Stimulated activated CD4-positive, alpha-beta T cell treated with anti-CD3 and anti-CD28 coated beads, Interleukin-4, amount 100 ng/mL, for 4 hours (primary cell): ENCODE data around the gene SREK1.

Experiments used
- DNase-seq, 2 experiments: peaks; one replicate each; pipeline ENCODE4 v3.0.0-alpha.2; 2020

The SREK1 gene

DNA sequence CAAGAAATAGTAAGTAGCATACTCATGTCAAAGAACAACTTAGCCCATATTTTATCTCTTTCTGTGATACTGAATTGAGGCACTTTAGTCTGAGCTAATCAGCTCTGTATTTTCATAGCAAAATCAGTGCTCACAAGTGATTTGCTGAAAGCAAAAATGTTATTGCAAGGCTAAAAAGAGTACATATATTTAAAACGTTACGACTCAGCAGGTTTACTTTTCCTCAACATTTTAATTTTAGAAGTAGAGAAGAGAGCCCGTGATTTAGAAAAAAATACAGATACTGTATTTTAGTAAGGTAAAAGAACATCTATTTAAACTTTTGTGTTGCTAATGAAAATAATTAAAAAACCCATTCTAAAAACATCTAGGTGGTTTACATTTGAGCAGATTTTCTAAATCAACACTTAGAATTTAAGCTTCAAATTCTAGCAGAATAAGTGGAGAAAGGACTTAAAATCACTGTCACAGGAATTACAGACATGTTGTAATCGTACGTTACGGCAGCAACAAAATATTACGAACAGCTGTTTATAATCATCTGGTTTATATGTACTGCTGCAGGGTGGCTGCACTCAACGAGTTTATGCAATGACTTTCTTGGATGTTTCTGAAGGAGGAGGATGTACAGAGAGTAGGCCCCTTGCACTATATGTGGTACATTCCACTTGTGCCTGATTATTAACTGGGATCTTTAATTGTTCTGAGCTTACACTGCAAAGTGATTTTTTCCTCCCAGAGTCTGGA, 20.1 kb downstream of the SREK1 start:
- DNase-seq = no peak

DNA sequence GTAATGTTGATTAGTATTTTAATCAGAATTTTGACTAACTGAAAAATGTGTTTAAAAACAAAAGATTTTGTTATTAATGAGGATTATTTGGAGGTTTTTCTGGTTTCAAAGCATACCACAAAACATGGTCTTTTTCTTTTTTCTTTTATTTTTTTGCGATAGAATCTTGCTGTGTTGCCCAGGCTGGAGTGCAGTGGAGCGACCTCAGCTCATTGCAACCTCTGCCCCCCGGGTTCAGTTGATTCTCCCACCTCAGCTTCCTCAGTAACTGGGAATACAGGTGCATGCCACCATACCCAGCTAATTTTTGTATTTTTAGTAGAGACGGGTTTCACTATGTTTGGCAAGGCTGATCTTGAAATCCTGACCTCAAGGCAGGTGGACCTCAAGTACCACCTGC, 24.1 kb downstream of the SREK1 start:
- DNase-seq = no peak

DNA sequence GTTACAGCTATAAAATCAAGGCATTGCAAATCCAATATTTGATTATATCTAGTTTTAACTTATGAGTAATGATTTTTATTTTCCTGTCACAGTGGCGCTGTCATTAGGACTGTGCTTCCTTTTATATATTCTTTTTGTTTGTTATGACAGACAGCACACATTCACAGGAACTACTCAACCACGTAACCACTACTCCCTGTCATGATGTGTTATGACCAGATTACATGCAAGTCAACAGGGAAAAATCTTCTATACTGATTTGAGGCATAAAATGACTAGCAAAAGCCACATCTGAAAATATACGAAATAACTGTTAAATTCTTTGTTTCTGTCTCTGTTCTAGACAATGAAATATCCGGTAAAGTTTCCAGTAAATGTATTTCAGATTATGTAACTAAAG, 25.4 kb downstream of the SREK1 start:
- DNase-seq = no peak

DNA sequence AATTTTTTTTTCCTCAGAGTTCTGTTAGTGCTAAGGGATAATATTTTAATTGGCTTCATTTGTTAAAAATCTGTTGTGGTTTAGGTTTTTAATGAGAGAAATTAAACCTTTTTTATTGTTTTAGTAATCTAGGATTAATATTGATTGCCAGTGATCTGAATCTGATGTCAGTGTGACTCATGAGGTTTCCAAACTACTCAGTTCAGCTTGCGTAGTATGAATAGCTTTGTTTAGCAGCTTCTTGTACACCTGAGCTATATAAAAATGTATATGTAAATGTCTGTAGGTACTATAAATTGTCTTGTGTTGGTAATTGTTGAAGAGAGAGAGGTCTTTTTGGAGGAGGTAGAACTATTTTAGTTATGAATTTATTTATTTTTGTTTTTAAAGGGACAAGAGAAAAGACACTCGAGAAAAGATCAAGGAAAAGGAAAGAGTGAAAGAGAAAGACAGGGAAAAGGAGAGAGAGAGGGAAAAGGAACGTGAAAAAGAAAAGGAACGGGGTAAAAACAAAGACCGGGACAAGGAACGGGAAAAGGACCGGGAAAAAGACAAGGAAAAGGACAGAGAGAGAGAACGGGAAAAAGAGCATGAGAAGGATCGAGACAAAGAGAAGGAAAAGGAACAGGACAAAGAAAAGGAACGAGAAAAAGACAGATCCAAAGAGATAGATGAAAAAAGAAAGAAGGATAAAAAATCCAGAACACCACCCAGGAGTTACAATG, 26.3 kb downstream of the SREK1 start:
- no peak for DNase-seq

DNA sequence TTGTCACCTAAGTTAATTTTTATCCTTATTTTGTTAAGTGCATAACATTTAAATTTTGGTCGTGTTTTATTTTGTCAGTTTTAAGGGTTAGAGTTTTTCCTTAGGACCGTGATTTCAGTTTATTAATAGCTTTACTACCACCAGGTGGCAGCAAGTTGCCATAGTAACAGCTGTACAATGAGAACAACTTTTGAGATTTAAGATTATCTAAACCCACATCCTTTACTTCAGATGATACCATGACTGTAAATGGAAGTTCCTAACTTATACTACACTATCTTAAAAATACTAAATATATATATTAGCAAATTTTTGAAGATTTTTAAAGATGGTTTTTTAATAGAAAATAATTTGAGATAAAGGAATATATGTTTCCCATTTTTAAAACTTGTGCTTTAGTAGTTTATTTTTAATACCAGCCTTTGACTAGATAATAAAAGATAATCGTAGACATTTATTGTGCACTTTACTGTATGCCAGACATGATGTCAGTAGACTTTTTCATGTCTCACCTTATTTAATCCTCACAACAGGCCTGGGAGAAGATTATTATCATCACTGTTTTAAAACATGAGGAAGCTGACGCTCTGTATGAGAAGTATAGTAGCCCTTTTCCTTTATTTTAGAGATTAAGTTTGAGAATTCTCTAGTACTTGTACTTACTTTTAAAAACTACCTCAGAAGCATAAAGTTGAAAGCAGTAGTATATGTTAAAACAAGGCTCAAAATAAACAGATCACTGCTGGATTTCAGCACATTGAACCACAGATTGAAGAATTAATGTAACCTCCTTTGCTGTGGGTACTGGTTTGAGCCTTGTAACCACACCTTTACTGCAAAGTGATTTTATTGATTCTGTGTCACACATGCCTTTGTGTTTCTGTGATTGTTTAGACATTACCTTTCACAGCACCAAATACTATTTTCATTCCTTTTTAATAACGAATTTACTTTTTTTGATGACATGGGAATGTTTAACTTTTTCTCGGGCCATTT, 27.5 kb downstream of the SREK1 start:
- peak in 1 of 2 experiments; percentile 41 for DNase-seq

DNA sequence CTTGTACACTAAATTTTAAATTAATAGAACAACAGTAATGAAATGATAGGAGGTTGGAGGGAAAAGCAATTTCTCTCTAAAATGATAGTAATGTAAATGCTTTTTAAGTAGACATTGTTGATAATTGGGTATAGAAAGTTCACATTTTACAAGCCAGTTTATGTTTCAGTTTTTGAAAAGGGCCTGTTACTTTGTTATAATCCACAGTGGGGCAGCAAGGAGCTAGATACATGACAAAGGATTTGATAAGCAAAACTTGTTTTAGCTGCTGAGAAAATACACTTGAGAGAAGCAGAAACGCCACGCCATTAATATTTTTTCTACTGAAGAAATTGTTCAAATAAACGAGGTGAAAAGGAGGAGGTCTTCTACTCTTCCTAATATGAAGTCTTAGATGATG, 30.2 kb downstream of the SREK1 start:
- no peak for DNase-seq

DNA sequence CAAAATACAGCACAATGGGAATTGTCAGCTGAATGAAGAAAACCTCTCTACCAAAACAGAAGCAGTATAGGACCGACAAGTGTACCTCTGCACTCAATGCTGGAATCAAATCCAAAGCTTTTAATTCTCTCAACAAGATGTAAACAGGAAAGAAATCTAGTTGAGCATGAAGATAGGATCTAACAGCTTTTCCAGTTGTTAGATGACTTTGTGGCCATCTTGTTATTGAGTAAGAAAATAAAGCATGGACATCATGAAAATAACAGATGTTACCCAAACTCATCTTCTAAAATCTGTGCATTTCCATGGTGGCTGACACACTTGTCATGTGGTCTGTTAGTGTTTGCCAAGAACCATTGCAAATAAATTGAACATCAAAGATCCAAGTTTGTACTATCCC, 34.7 kb downstream of the SREK1 start:
- DNase-seq = no peak

DNA sequence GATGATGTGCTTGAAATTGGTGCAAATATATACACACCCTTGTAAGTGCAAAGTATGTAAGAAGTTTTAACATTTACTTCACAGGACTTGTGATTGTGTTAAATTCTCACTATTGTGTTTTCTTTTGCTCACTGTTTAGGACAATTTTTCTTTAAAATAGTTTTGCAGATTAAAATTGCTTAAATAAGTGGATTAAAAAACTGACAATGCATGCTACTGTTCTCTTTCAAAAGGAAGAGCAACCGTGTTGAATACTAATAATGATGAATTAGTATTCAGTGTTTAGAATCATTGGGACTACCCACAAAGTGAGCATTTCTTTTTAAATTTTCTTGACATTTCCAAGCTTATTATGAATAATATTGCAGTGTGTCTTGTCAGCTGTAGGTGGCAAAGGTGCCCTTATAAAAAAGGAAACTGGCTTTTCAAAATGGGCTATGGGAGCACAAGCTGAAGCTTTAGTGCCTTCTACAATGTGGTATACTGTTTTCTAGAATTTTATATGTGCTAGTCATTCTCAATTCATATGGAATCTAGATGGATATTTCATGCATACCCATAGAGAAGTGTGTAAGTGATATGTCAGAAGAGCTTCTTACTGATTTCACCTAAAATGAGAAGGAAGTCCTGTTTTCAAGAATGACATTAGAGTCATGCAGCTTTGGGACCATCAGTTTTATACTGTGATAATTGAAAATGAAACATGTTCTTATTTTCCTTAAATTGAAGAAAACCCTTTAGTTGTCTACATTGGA, 35.4 kb downstream of the SREK1 start:
- DNase-seq = no peak

DNA sequence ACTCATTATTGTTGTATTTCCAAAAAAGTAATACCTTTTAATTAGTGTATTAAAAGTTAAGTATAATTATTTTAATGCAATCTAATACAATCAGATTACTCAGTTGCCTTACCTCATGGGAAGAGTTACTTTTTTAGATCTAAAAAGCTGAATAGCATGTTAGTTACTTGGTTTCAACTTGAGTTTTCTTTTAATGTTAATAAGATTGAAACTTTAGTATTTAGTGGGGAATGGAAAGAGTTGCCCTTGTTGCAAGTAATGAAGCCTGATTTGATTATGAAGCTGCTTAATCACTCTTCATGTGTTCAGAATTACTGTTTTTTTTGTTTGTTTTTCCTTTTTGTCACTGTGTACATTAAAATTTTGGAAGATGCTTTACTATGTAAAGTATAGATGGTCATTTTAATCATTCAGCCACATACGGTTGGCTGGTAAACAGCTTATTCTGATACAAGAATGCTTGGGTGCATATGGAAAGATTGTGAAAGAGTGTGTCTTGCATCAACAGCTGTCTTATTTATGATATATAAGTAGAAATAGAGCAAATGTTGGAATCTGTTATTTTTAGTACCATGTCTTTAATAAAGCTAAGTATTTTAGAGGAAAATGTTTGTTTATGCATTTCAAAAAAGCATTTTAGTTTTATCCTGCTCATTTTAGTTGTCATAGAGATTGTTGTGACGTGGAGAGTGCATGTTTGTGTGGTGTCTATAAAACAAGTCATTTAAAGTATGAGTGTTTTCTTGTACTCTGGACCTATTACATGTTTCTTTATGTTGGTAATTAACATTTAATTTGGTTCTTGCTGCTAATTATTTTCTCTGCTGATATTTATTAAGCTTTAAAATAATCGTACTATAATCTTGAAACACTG, 36.4 kb downstream of the SREK1 start:
- DNase-seq = no peak

DNA sequence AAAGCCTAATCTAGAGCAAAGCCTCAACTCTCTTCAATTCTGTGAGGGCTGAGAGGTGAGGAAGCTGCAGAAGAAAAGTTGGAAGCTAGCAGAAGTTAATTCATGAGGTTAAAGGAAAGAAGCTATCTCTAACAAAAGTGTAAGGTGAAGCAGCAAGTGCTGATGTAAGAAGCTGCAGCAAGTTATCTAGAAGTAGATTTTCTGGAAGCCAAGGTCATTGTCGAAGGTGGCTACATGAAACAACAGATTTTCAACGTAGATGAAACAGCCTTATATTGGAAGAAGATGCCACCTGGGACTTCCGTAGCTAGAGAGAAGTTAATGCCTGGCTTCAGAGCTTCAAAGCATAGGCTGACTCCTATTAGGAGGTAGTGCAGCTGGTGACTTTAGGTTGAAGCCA, 42.0 kb downstream of the SREK1 start:
- DNase-seq = no peak

DNA sequence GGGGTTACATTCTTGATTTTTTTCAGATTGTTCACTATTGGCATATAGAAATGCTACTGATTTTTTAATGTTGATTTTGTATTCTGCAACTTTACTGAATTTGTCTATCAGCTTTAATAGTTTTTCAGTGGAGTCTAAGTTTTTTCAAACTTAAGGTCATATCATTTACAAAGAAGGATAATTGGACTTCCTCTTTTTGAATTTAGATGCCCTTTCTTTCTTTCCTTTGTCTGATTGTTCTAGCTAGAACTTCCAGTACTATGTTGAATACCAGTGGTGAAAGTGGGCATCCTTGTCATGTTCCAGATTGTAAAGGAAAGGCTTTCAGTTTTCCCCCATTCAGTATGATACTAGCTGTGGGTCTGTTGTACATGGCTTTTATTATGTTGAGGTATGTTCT, 49.3 kb downstream of the SREK1 start:
- no peak for DNase-seq

DNA sequence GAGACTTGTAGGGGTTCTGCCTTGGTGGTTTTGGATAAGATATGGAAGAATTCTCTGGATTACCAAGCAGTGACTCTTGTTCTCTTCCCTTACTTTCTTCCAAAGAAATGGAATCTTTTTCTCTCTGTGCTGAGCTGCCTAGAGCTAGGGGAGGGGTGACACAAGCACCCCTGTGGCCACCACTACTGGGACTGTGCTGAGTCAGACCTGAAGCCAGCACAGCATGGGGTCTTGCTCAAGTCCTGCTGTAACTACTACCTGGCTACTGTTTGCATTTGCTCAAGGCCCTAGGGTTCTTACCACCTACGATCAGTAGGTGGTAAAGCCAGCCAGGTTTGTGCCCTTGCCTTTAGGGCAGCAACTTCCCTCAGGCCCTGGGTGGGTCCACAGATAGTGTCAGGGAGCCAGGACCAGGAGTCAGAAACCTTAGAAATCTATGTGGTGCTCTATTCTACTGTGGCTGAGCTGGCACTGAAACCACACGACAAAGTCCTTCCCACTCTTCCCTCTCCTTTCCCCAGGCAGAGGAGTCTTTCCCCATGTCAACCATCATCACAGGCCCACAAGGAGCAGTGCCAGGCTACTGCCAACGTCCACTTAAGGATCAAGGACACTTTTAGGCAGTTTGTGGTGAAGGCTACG, 53.8 kb downstream of the SREK1 start:
- no peak for DNase-seq

DNA sequence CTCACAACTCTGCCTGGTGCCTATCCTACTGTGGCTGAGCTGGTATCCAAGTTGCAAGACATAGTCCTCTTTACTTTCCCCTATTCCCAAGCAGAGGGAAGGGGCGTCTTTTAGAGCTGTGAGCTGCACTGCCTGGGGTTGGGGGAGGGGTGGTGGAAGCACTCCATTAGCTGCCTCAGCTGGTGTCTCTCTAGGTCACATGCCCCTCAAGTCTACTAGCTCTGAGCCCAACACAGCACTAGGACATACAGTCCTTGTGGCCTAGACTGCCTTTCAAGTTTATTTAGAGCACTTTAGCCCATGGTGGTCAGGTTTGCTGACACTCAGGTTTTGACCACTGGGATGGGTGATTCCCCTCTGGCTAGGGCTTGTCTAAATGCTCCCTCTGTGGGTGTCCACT, 54.7 kb downstream of the SREK1 start:
- no peak for DNase-seq

DNA sequence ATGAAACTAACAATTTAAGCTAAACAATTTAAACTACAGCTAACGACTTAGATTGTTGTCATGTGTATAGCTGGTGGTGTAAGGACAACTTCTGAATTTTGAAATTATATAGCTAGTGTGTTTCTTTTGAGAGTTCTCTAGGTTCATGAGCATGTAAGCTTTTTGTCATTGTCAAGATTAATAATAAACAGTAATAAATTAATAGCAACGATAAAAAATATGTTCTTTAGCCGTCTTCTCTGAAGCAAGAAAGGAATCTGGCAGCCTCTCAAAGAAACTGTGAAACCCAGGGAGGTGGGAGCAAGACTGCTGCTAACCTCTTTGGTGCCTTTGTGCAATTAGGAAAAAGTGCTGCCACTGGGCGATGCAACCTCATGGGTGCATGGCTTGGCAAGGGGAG, 59.4 kb downstream of the SREK1 start:
- DNase-seq = no peak

DNA sequence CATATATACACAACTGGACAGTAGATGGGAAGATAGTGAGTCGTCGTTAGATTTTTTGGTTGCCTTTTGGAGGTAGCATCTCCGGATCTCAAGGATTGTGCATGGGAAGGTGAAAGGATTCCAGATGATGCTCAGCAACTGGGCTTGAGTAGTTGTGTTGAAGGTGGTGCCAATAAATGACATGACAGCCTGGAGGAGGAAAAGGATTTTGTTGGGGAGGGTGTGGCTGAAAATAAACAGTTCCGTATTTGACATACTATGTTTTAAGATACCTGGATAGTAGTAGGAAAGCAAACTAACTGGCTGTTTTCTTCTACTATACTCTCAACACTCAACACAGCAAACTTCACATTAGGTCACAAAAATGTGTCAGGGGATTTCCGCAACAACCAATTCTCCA, 62.4 kb downstream of the SREK1 start:
- DNase-seq = no peak

DNA sequence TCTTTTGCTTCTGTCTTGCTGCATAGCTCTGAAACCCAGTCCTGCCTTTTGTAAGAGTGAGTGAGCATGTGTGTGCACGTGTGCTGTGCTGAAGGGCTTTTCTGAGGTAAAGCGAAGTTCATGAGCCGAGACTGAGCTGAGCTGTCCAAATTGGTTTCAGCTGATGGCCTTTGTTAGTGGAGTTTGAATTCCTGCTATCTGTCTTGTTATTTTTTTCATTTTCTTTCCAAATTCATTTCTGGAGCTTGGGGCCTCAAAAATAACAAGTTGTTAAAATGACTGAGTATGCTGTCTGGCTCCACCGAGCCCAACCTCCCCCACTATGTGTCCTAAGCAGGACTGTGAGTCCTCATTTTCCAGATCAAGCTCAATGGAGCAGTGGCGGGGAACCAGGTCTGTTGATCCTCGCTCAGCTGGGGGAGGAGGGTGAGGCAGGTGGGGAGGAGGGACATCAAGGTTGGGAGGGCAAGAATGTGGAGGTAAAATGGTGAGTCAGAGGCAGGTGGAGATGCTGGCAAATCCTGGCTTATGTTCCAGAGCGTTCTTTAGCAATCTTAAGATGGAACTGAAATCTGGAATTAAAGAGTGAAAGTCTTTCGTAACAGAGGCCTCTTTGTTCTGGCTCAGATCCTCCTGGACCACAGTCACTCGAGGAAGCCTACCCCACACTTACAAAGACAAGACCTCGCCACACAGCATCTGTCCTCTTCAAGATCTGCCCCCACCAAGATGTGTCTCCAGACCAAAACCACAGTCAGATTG, 63.9 kb downstream of the SREK1 start:
- no peak for DNase-seq

DNA sequence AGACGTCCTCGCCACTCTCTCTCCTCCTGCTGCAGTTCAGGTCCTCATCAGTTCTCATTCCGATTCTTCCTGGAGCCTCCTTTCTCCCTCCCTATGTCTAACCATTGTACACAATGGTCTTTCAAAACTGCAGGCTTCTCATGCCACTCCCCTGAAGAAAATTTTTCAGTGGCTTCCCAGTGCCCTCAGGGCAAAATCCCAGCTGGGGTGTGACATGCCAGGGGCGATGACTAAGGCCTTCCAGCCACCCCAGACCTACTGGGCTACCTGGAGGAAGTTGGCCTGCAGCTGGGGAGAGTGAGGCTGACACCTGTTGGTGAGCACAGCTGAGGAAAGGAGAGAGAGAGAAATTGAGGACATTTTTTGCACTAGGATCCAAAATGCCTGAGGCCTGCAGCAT, 65.2 kb downstream of the SREK1 start:
- no peak for DNase-seq

DNA sequence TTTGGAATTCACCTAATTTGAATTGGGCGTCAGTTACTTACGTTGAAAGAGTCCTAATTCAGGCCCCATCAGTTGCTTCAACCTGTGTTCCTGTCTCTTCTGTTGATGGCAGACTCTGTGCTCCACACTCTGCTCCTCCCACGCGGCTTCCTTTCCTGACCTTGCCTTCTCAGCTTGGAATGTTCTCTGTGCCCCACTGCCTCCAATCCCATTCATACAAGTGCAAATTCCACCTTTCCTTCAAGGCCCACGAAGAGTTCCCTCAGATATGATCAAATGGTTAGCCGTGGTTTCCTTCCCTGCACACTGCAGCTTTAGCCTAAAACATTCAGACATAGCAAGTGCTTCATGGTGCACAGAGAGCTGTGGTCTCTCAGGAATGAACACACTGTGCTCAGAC, 65.7 kb downstream of the SREK1 start:
- no peak for DNase-seq

DNA sequence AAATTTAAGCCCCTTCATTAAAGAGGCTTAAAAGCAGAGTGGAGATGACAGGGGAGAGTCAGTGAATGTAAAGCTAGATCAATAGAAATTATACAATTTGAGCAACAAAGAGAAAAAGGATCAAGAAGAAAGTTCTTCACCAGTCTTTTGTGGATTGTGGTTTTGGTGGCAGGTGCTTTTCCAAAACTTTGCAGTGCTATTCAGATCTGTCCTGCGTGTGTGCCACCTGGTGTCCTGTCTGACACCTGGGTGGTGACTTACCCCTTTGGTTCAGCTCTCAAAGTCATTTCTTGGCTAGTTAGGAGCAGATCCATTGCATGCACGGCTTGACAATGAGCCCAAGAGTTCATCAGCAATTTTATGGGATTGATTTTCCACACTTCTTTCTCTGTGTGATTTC, 69.4 kb downstream of the SREK1 start:
- DNase-seq = no peak

DNA sequence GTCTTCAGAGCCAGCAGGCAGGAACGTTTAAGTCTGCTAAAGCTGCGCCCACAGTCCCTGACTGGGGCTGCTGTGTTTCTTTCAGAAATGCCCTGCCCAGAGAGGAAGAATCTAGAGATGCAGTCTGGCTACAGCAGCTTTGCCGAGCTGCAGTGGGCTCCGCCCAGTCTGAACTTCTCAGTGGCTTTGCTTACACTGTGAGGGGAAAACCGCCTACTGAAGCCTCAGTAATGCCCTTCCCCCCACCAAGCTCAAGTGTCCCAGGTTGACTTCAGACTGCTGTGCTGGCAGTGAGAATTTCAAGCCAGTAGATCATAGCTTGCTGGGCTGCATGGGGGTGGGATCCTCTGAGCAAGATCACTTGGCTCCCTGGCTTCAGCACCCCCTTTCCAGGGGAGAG, 78.4 kb downstream of the SREK1 start:
- DNase-seq = no peak
